NCI-H82 treated with DMSO at 0.1 percent for 48 hours (cell line): ENCODE results near the gene TSTD1.

ENCODE experiments used
- DNase-seq: peaks from one replicate; lab custom pipeline; 2025; ENCODE audit not compliant: unreplicated experiment; lab: John Stamatoyannopoulos, UW

Gene TSTD1, protein sequence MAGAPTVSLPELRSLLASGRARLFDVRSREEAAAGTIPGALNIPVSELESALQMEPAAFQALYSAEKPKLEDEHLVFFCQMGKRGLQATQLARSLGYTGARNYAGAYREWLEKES

DNA sequence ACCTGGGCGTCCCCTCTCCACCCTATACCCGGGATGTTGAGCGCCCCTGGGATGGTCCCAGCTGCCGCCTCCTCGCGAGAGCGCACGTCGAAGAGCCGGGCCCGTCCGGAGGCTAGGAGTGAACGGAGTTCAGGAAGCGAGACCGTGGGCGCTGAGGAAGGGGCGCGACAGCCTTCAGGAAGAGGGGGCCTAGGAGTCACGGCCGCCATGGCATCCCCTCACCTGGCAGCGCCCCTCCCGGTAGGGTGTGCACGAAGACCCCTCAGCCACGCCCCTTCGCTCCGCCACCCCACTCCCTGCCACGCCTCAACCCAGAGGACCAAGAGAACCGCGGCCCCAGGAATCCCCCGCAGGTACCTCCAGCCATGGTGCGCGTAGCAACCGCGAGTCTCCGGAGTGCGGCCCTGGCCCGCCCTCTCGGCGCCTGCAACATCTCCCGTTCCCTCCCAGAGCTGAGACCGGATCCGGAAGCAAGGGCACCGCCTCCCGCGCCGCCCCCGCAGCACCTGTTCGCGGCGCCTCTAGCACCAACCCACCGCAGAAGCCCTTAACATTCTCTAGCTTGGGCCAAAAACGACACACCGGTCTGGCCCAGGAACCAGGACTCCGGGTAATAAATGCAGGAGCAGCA is at the start of gene TSTD1:
TSS of gene TSTD1 (minus strand) at position 442 of the 631 bp plus-strand sequence. CDS start at position 367, 75 bp downstream.
- no peak for DNase-seq

DNA sequence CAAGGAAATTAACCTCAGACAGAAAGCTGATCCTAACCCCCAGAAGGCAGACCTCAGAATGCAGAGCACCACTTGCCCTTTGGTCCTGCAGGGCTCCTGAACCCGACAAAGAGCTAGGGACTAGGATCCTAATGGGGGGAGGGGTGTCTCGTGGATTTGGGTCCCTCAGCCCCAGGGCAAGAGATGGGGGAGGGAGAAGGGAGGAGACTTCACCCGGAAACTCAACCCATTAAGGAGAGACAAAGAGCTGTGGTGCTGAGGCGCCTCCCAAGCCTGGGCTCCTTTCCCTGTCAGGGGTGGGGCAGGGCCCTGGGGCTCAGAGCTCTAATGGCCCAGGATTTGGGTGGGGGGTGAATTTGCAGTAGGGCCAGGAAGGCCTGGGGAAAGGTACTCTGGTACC is 47.7 kb upstream of the TSTD1 start:
- DNase-seq: no peak

DNA sequence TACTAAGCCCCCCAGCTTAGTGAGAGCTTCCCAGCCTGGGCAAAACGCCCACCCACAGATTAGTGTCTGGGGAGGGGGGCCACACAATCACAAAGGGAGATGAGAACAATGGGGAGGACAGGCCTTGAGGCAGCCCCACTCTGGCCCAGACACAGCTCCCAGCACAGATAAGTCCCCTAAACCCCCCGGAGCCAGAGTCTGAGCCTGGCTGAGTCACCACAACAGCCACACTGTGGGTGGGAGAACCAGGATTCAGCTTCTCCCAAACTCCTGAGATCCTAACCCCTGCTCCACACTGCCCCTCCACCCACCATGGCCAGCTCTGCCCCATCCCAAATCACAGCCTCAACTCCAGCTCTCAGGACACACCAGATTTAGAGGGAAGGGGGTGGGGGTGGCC is 46.4 kb upstream of the TSTD1 start:
- DNase-seq: no peak

DNA sequence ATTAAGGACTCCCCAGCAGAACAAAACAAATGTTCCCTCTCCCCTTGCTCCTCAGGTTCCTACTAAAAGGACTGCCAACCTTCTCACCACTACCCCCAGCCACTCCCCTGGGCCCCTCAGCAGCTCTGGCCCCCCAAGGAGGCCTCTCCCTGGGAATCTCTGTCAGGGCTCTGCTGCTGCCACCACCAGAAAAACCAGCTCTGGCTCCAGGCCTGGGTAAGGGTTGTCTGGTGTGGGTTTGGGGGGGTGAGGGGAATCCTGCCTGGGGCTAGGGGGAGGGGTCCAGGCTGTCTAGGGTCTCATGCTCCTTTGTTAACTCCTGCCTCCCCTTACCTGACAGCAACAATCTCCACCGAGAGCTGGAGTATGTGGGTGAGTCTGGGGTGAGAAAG is 45.8 kb upstream of the TSTD1 start:
- no peak for DNase-seq

DNA sequence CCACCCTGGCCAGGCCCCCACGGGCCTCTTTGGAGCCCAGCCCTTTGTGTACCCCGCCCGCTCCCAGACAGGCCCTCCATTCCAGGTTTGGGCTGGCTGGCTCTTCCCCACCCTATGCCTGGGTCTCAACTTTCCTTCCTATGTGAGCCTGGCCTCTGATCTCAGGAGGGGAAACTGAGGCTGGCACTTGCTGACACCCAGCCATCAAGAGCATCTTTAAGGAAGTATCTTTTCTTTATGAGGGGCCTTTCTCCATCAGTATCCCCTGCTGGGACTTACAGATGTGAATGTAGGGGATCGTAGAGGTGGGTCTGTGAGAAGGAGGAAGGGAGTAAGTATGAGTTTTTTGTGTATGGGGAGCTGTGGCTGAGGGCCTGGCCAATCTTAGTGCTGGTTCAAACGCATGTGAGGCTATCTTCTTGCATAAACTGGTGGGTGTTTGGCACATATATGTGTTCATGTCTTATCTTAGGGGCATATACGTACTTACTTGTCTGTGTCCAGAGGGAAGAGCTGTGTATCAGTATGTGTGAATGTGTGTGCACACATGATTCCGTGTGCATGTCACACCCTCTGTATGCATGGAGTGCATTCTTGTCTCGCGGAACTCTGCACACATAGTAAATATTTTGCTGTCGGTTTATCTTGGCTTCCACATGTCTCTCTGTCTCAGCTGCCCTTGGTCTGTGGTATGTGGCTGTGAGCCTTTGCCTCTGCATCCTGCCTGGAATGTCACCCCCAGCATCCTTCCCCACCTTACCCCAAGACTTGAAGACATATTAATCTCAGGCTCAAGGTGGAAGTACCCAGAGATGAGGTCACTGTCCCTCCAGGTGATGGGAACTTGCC is 45.2 kb upstream of the TSTD1 start:
- DNase-seq: no peak

DNA sequence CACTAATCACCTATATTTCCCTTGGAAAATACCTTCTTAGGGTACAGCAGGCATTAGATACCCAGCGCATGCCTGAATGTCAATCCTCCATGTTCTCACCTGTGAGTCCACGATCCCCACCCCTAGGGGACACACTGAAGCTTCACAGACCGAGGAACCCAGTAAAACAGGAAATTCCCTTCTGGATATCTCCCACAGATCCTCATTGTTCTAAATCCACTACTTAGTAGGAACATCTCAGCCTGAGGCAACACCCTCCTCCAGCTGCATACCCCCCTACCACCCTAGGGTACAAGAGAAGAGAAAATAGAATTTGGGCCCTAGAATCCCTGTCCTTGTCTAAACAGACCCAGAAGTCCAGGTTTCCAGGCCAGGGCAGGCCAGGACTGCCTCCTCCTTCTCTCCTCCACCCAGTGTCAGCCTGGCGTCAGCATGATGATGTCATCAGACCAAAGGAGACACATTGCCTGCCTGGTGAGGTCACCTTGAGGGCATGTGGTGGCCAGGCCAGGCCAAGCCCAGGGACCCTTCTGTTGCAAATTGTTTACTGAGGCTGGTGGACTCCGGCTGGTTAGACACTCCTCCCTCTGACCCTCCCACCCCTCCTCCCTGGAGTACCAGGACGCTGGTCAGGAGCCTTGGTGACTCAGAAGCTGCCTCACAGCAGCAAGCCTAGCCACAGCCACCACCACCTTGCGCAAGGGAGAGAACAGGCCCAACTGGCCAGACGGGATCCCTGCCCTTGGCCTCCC is 44.4 kb upstream of the TSTD1 start:
- DNase-seq: no peak

DNA sequence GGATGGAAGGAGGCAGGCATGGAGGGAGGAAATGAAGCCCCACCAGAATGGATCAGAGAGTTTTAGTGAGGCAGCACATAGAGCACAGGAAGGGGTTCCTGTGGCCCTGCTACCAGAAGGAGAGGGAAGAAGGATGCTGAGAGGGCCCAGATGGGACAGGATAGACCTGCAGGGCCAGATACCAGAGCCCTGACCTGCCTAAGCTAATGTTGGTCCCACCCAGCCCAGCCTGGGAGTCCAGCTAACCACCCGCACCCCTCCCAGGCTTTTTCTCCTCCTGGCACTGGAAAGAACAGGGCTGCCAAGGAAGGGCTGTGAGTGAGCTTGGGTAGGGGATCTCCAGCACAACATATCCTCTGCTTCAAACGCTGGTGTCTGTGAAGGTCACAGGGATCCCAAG is 43.7 kb upstream of the TSTD1 start:
- no peak for DNase-seq

DNA sequence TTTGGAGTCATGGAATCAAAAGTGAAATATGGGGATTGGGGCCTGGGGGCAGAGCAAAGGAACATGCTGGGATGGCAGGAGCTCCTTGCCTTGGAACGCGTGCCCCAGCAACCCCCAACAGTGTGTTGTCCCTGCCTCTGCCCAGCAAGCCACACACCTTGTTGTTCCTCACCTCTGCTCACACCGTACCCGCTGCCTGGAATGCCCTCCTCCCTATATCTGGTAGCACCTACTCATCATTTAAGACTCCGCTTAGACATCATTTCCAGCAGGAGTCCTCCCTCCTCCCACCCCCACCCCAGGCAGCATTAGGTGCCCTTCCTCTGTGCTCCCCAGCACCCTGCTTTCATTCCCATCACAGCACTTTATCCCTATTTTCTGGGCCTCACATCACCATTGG is 42.8 kb upstream of the TSTD1 start:
- no peak for DNase-seq

DNA sequence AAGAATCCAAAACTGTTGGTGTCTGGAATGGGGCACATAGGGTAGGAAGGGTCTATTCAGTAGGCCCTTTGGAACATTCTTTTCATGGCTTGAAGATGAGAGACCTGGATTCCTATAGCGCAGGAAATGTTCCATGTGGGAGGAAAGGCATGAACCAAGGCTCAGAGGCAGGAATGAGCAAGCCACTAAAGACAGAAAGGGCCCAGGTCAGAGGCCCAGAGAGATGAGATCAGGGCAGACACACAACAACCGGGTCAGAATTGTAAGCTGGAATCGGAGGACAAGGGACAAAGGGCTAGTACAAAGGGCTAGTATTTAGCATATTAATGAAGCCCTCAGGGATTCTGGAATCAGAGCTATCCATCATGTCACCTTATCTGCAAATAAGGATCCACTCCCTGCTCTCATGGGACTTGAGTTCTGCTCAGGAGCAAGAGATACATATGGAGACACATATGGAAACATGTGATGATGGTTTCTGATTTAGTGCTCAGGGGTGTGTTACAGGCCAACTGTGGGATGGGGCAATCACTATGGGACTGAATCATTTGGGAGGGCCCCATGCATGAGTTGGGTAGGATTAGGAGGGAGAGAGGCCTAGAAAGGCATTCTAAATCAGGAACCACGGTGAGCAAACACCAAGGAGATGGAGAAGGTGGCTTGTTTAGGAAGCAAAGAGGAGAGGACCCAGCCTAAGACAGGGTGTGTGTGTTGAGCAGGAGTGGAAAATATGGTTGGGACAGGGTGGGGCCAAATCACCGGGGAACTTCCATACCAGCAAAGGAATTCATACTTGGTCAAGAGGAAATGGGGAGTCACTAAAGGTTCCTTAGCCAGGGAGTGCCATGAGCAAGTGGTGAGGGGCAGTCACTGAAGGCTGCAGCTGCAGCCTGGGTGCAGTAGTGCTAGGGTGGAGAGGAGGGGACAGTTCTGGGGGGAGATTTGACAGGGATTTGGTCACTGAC is 42.0 kb upstream of the TSTD1 start:
- no peak for DNase-seq

DNA sequence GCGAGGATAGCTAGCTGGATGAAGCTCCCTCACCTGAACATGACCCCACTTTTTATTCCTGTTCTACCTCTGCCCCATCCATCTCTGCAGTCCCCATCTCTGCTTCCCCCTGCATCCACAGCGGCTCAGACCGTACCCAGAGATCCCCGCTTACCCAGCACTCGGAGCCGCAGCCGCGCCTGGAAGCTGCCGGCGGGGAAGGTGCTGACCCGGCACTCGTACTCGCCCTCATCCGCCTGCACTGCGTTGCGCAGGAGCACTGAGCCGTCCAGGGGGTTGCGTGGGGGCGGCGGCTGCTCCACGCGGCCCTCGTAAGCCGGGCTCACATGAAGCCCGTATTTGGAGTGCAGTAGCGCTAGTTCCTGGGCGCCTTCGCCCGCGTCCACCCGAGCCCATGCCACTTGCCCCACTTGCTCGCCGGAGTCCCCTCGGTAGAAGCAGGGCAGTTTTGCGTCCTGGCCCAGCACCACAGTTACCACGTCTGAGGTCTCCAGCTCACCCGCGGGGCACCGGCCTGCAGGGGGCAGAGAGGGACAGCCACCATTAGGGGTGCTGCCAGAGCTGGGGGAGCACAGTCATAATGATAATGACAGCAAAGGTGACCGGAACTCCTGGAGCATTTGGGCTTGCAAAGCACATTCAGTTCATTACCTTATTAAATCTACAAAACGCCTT is 40.8 kb upstream of the TSTD1 start:
- DNase-seq: no peak

DNA sequence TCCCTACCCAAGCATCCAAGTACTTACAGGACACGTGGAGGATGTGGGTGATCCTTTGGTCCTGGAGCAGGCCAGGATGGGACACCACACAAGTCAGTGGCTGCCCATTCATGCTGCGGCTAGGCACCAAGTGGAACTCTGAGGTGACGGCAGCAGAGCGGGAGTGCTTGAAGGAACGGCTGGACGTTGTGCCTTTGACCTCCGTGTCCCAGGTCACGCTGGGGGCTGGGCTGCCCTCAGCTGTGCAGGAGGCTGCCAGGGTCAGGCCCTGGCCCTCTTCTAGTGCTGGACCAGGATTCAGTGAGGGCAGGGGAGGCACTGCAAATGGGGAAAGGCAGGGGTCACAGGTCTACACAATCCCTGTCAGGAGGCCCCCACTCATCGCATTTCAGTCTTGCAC is 38.7 kb upstream of the TSTD1 start:
- DNase-seq: no peak

DNA sequence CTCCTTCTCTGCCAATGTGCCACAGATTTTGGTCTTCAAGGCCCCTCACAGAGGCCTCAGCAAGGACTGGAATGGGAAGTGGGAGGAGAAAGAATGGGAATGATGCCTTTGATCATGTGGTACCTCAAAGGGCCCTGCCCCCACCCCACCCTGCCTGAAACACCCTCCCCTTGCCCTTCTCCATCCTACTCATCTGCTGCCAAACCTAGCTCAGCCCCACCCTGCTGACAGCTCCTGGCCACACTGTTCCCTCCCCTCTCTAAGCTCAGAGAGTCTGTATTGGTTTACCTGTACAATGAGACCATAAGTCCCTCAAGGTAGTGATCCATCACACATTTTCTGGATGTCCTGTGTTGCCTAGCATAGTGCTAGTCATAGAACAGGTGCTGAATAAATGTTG is 37.6 kb upstream of the TSTD1 start:
- no peak for DNase-seq

DNA sequence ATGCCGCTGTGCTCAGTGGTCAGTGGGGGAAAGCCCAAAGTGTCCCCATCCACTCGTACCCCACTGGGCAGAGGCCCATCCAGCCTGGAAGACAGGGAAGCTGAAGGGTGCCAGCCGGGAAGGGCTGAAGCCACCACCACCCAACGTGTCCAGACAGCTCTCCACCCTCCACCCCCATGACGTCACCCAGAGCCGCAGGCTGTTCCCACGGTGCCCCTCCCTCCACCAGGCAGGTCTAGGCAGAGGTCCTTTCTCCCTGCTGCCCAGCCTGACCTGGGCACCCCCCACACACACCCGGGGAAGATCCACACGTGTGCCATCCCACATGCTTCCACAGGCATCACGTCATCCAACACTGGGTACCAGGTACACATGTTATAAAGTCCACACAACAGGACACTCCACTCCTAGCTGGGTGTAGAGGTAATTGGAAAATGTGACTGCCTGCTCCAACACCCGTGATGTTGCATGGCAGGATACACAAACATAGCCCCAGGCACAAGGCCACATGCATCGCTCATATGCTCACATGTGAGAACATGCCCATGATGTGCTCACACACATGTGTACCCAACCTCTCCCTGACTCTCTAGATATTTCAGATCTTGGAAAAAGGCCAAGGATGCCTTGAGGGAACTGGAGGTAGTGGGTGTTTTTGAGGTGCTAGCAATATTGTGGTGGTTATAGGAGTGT is 36.1 kb upstream of the TSTD1 start:
- no peak for DNase-seq

DNA sequence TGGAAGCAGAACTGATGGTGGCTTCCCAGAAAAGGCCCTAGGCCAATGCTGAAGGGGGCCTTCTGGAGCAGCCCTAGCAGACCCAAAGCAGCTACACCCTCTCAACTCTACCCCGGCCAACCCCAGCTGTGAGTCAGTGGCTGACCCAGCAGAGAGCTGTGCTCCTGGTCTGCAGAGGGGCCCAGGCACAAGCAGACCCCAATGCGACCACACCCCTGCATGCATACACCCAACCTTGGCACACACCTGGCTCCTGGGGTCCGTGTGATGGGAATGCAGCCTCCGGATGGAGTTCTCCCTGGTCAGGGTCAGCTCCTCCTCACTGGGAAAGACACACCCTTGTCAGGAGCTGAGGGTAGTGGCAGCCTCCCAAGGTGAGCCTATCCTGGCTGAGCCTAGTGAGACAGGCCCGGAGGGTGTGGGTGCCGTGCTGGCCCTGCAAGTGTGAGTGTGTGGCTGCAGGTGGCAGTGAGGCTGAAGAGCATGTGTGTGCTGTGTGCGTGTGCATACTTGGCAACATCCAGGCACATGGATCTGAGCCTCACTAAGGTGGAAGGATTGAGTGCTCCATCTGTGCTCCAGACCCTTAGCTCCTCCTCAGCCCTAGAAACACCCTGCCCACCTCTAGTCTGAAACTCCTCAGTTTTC is 34.8 kb upstream of the TSTD1 start:
- DNase-seq: no peak

DNA sequence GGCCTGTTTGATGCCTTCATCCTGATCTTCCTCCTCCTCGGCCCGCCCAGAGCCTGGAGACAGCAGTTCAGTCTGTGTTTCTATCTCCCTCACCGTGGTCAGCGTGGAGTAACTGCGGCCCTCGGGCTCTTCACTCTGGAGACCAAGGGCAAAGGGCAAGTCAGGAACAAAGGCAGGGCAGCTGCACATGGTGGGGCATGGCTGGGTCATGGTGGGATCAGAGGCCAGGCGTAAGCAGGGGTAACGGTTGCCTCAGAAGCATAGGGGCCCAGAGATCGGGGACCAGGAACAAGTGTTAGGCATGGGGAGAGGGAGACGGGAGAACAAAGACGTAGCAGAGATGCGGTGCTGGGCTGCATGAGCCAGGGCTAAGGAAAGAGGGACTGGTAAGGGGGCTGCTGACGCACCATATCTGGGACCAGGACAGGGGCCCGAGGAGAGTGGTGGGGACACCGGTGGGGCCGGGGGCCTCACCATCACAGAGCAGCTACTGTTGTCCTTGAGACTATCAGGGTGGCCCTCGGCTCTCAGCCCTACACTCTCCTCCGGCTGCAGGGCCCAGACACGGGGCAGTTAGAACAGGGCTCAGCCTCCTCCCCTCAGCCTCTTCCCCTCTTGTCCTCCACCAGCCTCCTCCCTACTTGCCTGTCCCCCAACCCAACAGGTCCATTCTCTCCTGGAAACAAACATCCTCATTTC is 34.1 kb upstream of the TSTD1 start:
- no peak for DNase-seq

DNA sequence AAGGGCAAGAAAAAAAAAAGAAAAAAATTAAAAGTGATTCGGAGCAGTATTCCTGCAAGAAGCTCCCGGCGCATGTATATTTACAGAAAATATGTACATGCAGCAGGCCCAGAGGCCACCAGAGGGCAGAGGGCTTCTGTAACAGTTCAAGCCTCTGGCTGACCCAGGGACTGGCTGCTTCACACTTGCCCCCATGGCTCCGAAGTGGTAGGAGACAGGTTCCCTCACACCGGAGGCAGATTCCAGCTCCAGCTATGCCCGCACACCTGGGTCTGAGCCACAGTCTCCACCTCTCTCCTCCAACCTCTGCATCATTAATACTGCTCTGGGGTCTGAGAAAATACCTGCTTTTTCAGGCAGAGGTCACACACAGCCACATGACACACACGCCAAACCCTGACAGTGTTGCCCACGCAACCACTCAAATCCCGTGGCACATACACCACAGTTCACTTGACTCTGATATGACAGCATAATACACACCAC is 33.2 kb upstream of the TSTD1 start:
- DNase-seq: no peak

DNA sequence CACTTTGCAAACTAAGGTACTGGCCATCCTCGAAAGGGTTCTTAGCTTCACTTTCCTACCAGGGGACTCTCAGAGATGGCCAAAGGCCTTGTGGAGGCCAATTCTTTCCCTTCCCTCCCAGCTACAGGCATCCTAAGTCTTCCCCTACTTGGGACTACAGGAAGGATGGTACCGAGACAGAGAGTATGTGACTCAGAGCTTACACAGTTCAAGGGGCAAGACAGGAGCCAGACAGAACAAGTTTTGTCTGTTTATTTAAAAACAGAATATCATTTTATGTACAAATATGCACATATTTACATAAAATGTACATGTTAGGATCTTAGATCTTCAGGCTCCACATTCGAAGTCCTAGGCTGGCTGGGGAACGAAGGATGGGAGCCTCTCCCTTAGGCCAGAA is 32.0 kb upstream of the TSTD1 start:
- no peak for DNase-seq

DNA sequence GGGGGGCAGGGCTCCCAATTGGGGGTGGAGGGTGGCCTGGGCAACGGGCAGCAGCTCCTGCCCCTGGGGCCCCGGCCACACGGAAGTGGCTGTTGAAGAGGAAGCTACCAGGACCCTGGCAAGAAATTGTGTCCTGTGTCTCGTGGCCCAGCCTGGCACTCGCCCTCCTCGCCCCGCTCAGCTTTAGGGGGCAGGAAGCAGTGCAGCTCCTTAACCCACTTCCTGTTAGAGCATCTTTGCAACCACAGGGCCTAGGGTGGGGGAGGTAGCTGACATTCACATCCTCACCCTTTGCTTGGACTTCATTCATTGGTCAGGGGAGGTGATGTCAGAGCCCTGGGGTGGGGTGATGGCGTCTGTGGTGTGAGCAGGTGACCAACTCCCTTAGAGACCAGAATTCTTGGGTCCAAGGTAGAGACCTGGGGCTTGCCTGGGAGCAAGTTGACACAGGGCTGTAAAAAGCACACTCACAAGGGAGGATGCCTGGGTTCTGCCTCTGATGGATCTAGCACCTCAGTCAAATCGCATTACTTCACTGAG is 31.0 kb upstream of the TSTD1 start, which contains the start of gene ARHGAP30:
TSS of gene ARHGAP30 (minus strand) at position 161 of the 540 bp plus-strand sequence. CDS start 267 bp downstream, outside the sequence.
- no peak for DNase-seq
